Liver (tissue), 9 donors: ENCODE data around the gene ST7. TPM values are rescaled to one million over a fixed set of nuclear protein-coding genes. Genes with fewer than 3 reads are reported as not detected.

Source experiments
- DNase-seq: peaks from one replicate; pipeline ENCODE4 v3.0.0-alpha.2; 2017; ENCODE audit warnings: low spot score
- H3K27ac ChIP-seq, 2 donors: one replicate each; pipeline ENCODE4 v1.7.0; 2013; ENCODE audit warnings: inconsistent platforms in 2 of 2, low read length in 2 of 2, control low read depth in 1 of 2, low read depth in 1 of 2, mild to moderate bottlenecking in 1 of 2
- H3K27me3 ChIP-seq, 4 donors: one replicate each; pipeline versions ENCODE4 v1.6.1 to v1.7.0; 2013; ENCODE audit warnings: low read length in 3 of 4, inconsistent platforms in 1 of 4, mild to moderate bottlenecking in 1 of 4, moderate library complexity in 1 of 4; ENCODE audit not compliant: control insufficient read depth in 4 of 4, insufficient read depth in 4 of 4
- H3K36me3 ChIP-seq, 4 donors: one replicate each; pipeline versions ENCODE4 v1.6.1 to v1.7.0; 2013; ENCODE audit warnings: low read length in 3 of 4, mild to moderate bottlenecking in 3 of 4, low read depth in 1 of 4, moderate library complexity in 1 of 4; ENCODE audit not compliant: control insufficient read depth in 4 of 4, insufficient read depth in 3 of 4
- H3K4me1 ChIP-seq, 4 donors: one replicate each; pipeline versions ENCODE4 v1.6.1 to v1.7.0; 2013; ENCODE audit warnings: low read length in 3 of 4, mild to moderate bottlenecking in 3 of 4, moderate library complexity in 1 of 4; ENCODE audit not compliant: control insufficient read depth in 4 of 4, insufficient read depth in 4 of 4
- H3K4me3 ChIP-seq, 3 donors: one replicate each; pipeline versions ENCODE4 v1.6.1 to v1.7.0; 2013; ENCODE audit warnings: low read length in 3 of 3, control low read depth in 1 of 3, low read depth in 1 of 3, mild to moderate bottlenecking in 1 of 3
- H3K9ac ChIP-seq, 2 donors: one replicate each; pipeline ENCODE4 v1.7.0; 2013; ENCODE audit warnings: low read length in 2 of 2, mild to moderate bottlenecking in 2 of 2, moderate library complexity in 2 of 2, control low read depth in 1 of 2, low read depth in 1 of 2
- H3K9me3 ChIP-seq, 4 donors: one replicate each; pipeline versions ENCODE4 v1.6.1 to v1.7.0; 2013; ENCODE audit warnings: low read length in 3 of 4; ENCODE audit not compliant: control insufficient read depth in 4 of 4
- EGR1 ChIP-seq, 2 donors: IDR thresholded peaks; 2 replicates each; pipeline ENCODE4 v1.6.1; 2016 to 2018; ENCODE audit warnings: antibody characterized with exemption in 2 of 2, low read depth in 2 of 2
- FOXA1 ChIP-seq: IDR thresholded peaks from 2 replicates; pipeline ENCODE4 v1.6.1; 2016; ENCODE audit warnings: antibody characterized with exemption
- FOXA2 ChIP-seq: IDR thresholded peaks from 2 replicates; pipeline ENCODE4 v1.6.1; 2016; ENCODE audit warnings: antibody characterized with exemption
- GABPA ChIP-seq, 2 donors: IDR thresholded peaks in 1 of 2; conservative IDR thresholded peaks in 1 of 2; 2 replicates each; pipeline ENCODE4 v1.6.1; 2016; ENCODE audit warnings: antibody characterized with exemption in 2 of 2, mild to moderate bottlenecking in 1 of 2, moderate library complexity in 1 of 2
- HNF4A ChIP-seq, 2 donors: conservative IDR thresholded peaks; 2 replicates each; pipeline ENCODE4 v1.6.1; 2016; ENCODE audit warnings: antibody characterized with exemption in 2 of 2, mild to moderate bottlenecking in 2 of 2
- HNF4G ChIP-seq: IDR thresholded peaks from 2 replicates; pipeline ENCODE4 v1.6.1; 2016; ENCODE audit warnings: antibody characterized with exemption
- JUND ChIP-seq, 2 donors: IDR thresholded peaks; 2 replicates each; pipeline ENCODE4 v1.6.1; 2016; ENCODE audit warnings: antibody characterized with exemption in 2 of 2
- NR2F2 ChIP-seq: IDR thresholded peaks from 2 replicates; pipeline ENCODE4 v1.6.1; 2016; ENCODE audit warnings: antibody characterized with exemption
- RAD21 ChIP-seq, 2 donors: IDR thresholded peaks; 2 replicates each; pipeline ENCODE4 v1.6.1; 2016; ENCODE audit warnings: antibody characterized with exemption in 2 of 2, mild to moderate bottlenecking in 2 of 2
- RXRA ChIP-seq, 2 donors: IDR thresholded peaks; 2 replicates each; pipeline ENCODE4 v1.6.1; 2017 to 2018; ENCODE audit warnings: antibody characterized with exemption in 2 of 2, mild to moderate bottlenecking in 1 of 2
- SP1 ChIP-seq: IDR thresholded peaks from 2 replicates; pipeline ENCODE4 v1.6.1; 2018; ENCODE audit warnings: antibody characterized with exemption, mild to moderate bottlenecking
- TAF1 ChIP-seq: conservative IDR thresholded peaks from 2 replicates; pipeline ENCODE4 v1.6.1; 2016; ENCODE audit warnings: antibody characterized with exemption, mild to moderate bottlenecking
- YY1 ChIP-seq: IDR thresholded peaks from 2 replicates; pipeline ENCODE4 v1.6.1; 2016; ENCODE audit warnings: antibody characterized with exemption, mild to moderate bottlenecking
- WGBS: extraction: QIAGEN DNeasy Blood & Tissue Kit; methylation state at CpG from one replicate; pipeline ENCODE4 v1.1.7; 2013; 5-methylcytosine and 5-hydroxymethylcytosine counted together
- polyA plus RNA-seq, 2 donors: library from polyadenylated mRNA; stranded (reverse) in 1 of 2; unstranded in 1 of 2; fragments of 200-250 nt in 1 of 2; fragments of >200 nt in 1 of 2; fragmentation: Nextera tagmentation in 1 of 2; extraction: Ambion mirVana in 1 of 2; gene quantifications; one replicate each; pipeline versions ENCODE4 v1.2.1 to v1.2.3, GENCODE V29; 2013 to 2015
- total RNA-seq, 2 donors: library from RNA; depleted of rRNA; stranded (reverse); fragments of >200 nt; gene quantifications; one replicate each; pipeline ENCODE4 v1.2.3, GENCODE V29; 2014
- TF ChIP-seq, protein P1 (sequence below): IDR thresholded peaks from 2 replicates; pipeline ENCODE4 v1.6.1; 2016; ENCODE audit warnings: antibody characterized with exemption, mild to moderate bottlenecking
- TF ChIP-seq, protein P2 (sequence below): IDR thresholded peaks from 2 replicates; pipeline ENCODE4 v1.6.1; 2016; ENCODE audit warnings: antibody characterized with exemption
- TF ChIP-seq, protein P3 (sequence below): IDR thresholded peaks from 2 replicates; pipeline ENCODE4 v1.6.1; 2016; ENCODE audit warnings: antibody characterized with exemption
- TF ChIP-seq, protein P4 (sequence below): IDR thresholded peaks from 2 replicates; pipeline ENCODE4 v1.6.1; 2016; ENCODE audit warnings: antibody characterized with exemption
- donor health status: healthy.
- donor health status: healthy.
- donor health status: healthy.
- donor health status: healthy.
- donor health status: healthy.

ST7 gene
- total and polyA plus RNA-seq, 4 donors = 13.5 to 30.7 (median 22.6) TPM

DNA sequence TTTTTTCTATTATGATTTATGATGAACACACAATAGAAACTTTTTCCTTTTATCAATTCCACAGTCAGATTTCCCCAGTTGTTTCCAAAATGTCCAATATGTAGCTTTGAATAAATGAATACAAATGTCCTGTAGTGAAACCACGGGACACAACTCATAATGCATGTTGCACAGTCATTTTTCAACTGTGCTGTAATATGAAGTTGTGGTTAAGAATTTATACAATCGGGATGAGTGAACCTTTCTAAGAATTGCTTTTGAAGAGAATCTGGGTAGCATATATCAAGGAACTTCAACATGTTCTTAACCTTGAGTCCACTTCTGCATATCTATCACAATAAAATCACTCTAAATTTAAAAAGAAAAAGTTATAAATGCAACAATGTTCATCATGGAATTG, 14.6 kb upstream of the ST7 start (continued):
- TF ChIP-seq, protein P1, sequence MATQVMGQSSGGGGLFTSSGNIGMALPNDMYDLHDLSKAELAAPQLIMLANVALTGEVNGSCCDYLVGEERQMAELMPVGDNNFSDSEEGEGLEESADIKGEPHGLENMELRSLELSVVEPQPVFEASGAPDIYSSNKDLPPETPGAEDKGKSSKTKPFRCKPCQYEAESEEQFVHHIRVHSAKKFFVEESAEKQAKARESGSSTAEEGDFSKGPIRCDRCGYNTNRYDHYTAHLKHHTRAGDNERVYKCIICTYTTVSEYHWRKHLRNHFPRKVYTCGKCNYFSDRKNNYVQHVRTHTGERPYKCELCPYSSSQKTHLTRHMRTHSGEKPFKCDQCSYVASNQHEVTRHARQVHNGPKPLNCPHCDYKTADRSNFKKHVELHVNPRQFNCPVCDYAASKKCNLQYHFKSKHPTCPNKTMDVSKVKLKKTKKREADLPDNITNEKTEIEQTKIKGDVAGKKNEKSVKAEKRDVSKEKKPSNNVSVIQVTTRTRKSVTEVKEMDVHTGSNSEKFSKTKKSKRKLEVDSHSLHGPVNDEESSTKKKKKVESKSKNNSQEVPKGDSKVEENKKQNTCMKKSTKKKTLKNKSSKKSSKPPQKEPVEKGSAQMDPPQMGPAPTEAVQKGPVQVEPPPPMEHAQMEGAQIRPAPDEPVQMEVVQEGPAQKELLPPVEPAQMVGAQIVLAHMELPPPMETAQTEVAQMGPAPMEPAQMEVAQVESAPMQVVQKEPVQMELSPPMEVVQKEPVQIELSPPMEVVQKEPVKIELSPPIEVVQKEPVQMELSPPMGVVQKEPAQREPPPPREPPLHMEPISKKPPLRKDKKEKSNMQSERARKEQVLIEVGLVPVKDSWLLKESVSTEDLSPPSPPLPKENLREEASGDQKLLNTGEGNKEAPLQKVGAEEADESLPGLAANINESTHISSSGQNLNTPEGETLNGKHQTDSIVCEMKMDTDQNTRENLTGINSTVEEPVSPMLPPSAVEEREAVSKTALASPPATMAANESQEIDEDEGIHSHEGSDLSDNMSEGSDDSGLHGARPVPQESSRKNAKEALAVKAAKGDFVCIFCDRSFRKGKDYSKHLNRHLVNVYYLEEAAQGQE = no peak
- TF ChIP-seq TAF1 (no peak), RXRA (IDR thresholded peaks at IDR 0.05) (no peak), FOXA2 (no peak), SP1 (no peak)
- TF ChIP-seq, protein P2, sequence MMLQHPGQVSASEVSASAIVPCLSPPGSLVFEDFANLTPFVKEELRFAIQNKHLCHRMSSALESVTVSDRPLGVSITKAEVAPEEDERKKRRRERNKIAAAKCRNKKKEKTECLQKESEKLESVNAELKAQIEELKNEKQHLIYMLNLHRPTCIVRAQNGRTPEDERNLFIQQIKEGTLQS = no peak

DNA sequence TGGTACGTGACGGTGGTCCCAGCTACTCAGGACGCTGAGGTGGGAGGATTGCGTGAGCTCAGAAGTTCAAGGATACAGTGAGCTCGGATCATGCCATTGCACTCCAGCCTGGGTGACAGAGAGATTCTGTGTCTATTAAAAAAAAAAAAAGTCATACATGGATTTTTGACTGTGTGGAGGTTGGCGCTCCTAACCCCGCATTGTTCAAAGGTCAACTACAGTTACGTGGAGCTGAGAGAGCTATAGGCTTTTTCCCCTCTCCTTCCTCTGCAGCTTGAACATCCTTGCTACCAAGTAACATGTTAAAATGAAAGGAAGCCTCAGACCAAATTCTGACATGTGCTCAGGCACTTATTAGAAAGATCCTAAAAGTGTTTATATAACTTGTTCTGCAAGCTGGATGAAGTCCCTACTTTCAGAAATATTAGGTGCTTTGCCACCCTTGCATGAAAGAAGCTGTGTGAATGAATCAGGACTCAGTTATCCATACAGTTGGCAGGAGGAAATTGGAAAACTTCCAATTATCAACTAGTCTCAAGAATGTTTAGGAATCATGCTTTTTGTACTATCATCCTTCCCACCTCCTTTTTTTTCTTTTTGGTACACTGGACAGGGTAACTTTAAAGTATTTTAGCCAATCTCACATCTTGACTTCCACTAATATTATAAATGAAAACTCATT, 12.5 kb upstream of the ST7 start:
- 79% methylated on average over 8 of the region's 8 CpGs for WGBS

DNA sequence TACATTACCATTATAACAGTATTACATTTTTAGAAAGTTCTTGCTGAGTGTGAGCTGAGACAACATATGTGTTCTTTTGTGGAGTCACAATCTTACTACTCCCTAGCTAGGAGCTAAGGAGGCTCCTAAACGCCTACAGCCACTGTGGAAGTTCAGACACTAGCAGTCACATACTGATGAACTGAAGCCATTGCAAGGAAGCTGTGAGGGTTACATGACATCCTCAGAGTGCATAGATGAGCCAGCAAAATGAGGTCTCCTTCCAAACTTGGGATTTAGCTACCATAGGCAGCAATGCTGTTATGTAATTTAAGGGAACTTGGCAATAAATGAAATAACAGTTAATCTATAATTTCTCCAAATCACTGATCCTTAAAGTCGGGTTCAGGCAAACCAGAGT, 10.8 kb upstream of the ST7 start:
- Histone ChIP-seq H3K9ac (no peak overlapping the region), H3K4me3 (no peak overlapping the region), H3K9me3 (no peaks in the 10 kb centered on the region), H3K36me3 (no peaks in the 10 kb centered on the region), H3K27ac (no peak overlapping the region), H3K4me1 (no peaks in the 10 kb centered on the region), H3K27me3 (no peaks in the 10 kb centered on the region)
- 81% methylated on average over 2 of the region's 2 CpGs for WGBS
- no peak for DNase-seq
- TF ChIP-seq HNF4G (no peak), SP1 (no peak), RAD21 (IDR thresholded peaks at IDR 0.05) (no peak), FOXA2 (no peak), JUND (IDR thresholded peaks at IDR 0.05) (no peak), HNF4A (conservative IDR thresholded peaks at IDR 0.05) (no peak), FOXA1 (no peak), YY1 (no peak), GABPA (IDR thresholded peaks at IDR 0.05 in 1 of 2, conservative IDR thresholded peaks at IDR 0.05 in 1 of 2) (no peak), EGR1 (IDR thresholded peaks at IDR 0.05; ENCODE audit: low read depth in 2 of 2) (no peak), NR2F2 (no peak), RXRA (IDR thresholded peaks at IDR 0.05) (no peak)
- TF ChIP-seq, protein P3, sequence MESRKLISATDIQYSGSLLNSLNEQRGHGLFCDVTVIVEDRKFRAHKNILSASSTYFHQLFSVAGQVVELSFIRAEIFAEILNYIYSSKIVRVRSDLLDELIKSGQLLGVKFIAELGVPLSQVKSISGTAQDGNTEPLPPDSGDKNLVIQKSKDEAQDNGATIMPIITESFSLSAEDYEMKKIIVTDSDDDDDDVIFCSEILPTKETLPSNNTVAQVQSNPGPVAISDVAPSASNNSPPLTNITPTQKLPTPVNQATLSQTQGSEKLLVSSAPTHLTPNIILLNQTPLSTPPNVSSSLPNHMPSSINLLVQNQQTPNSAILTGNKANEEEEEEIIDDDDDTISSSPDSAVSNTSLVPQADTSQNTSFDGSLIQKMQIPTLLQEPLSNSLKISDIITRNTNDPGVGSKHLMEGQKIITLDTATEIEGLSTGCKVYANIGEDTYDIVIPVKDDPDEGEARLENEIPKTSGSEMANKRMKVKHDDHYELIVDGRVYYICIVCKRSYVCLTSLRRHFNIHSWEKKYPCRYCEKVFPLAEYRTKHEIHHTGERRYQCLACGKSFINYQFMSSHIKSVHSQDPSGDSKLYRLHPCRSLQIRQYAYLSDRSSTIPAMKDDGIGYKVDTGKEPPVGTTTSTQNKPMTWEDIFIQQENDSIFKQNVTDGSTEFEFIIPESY = no peak
- TF ChIP-seq, protein P4, sequence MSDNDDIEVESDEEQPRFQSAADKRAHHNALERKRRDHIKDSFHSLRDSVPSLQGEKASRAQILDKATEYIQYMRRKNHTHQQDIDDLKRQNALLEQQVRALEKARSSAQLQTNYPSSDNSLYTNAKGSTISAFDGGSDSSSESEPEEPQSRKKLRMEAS = no peak
- TF ChIP-seq, protein P1 = no peak

More for the DNA sequence above, 12.5 kb upstream of the ST7 start:
- no peak for DNase-seq
- H3K27ac ChIP-seq = no peak overlapping the region
- no peak overlapping the region for H3K9ac ChIP-seq
- H3K4me3 ChIP-seq = no peak overlapping the region
- TF ChIP-seq, protein P3 = no peak
- TF ChIP-seq EGR1 (IDR thresholded peaks at IDR 0.05; ENCODE audit: low read depth in 2 of 2) = no peak
- H3K9me3 ChIP-seq = no peaks in the 10 kb centered on the region
- H3K4me1 ChIP-seq = no peaks in the 10 kb centered on the region
- H3K36me3 ChIP-seq = no peaks in the 10 kb centered on the region
- H3K27me3 ChIP-seq = no peaks in the 10 kb centered on the region
